OCI-LY3 (cell line): ENCODE measurements around the gene IL13.

Source experiments
- H2AFZ ChIP-seq: fragments of 200-600, 300-600 bp; shearing (Covaris generic); 2 replicates; pipeline ENCODE4 v1.6.0; 2014; ENCODE audit warnings: antibody characterized with exemption, low read depth, low read length
- H3K27ac ChIP-seq: fragments of 200-600, 300-600 bp; sonication (generic); 2 replicates; pipeline ENCODE4 v1.5.1; 2014; ENCODE audit warnings: mild to moderate bottlenecking, low read length, moderate library complexity, mixed read lengths
- H3K27me3 ChIP-seq: fragments of 200-600, 300-600 bp; sonication (generic); 2 replicates; pipeline ENCODE4 v1.6.1; 2014; ENCODE audit warnings: low read depth, low read length, mixed read lengths
- H3K36me3 ChIP-seq: fragments of 200-600, 300-600 bp; sonication (generic); replicated peaks from 2 replicates; pipeline ENCODE3; 2014; ENCODE audit warnings: low read depth, low read length, mixed read lengths
- H3K4me1 ChIP-seq: fragments of 300-600, 200-600 bp; sonication (generic); 2 replicates; pipeline ENCODE4 v1.6.1; 2014; ENCODE audit warnings: low read length, mixed read lengths
- H3K4me2 ChIP-seq: fragments of 200-600, 300-600 bp; sonication (generic); 2 replicates; pipeline ENCODE4 v1.6.1; 2014; ENCODE audit warnings: low read length, mixed read lengths
- H3K4me3 ChIP-seq: fragments of 300-600, 200-600 bp; sonication (generic); 2 replicates; pipeline ENCODE4 v1.5.1; 2014; ENCODE audit warnings: antibody characterized with exemption, mild to moderate bottlenecking, low read length, moderate library complexity
- H3K79me2 ChIP-seq: fragments of 300-600, 200-600 bp; shearing (Covaris generic); 2 replicates; pipeline ENCODE4 v1.6.1; 2014; ENCODE audit warnings: mild to moderate bottlenecking, low read length, mixed read lengths
- H3K9ac ChIP-seq: fragments of 300-600, 200-600 bp; shearing (Covaris generic); 2 replicates; pipeline ENCODE4 v1.6.0; 2014; ENCODE audit warnings: mild to moderate bottlenecking, low read length, moderate library complexity
- H3K9me3 ChIP-seq: fragments of 200-600, 300-600 bp; shearing (Covaris generic); 2 replicates; pipeline ENCODE4 v1.6.1; 2014; ENCODE audit warnings: low read length, mixed read lengths; ENCODE audit not compliant: insufficient read depth
- H4K20me1 ChIP-seq: fragments of 200-600, 300-600 bp; sonication (generic); 2 replicates; pipeline ENCODE4 v1.6.1; 2016; ENCODE audit warnings: low read length, mixed read lengths; ENCODE audit not compliant: insufficient read depth
- EZH2phosphoT487 ChIP-seq: fragments of 200-600 bp; shearing (Covaris generic); IDR thresholded peaks from 2 replicates; pipeline ENCODE4 v1.6.1; 2018; ENCODE audit warnings: antibody characterized with exemption, mixed run types, low read depth
- TF ChIP-seq, protein P1 (sequence below): fragments of 200-600, 300-600 bp; sonication (generic); IDR thresholded peaks from 2 replicates; pipeline ENCODE4 v1.5.1; 2014; ENCODE audit warnings: antibody characterized with exemption, low read length, low read depth

Gene IL13

DNA sequence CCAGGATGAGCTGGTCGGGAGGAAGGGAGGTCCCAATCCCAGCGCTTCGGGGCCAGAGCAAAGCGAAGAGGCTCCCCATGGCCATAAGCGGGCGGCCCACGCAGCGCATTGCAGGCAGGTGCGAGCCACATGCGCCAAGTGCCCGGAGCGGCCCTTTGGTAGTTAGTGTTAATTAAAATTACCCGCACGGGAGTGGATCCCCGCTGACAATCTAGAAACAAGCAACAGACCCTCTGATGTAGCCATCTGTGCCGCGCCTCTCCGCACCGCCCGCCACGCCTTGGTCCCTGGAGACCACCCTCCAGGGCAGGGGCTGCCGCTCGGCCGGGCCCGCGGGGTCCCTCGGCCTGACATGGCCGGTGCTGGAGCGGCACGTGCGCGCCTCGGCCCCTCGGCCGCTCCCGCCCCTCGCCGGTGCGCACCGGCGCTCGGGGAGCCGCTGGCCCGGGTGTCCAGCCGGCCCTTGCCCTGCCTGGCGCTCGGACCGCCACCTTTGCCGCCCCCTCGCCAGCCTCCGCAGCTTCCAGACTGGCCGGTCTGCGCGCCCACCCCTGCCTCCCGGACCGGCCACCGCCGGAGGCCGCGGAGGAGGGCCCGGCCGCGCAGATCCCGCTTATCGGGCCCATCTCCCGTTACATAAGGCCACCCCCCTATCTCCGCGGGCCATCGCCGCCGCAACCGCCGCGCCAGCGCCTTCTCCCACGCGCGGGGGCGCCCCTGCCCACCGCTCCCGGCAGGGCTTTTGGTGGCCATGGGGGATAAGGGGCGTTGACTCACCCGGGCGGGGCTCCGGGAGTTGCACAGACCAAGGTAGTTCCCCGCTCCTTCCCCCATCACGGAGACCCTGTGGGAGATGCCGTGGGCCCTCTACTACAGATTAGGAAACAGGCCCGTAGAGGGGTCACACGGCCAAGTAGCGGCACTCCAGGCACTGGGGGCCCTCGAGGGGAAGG, 1.9 kb upstream of the IL13 start:
- Histone ChIP-seq H4K20me1 (no peaks in the 10 kb centered on the region), H3K36me3 (no peaks in the 10 kb centered on the region), H3K4me1 (peaks cover 5% of the 10 kb centered on the region; the same call in 1 of the 2 replicates), H3K9ac (no peak overlapping the region), H3K4me3 (no peak overlapping the region), H3K4me2 (no peak overlapping the region), H3K9me3 (no peaks in the 10 kb centered on the region), H3K27me3 (no peaks in the 10 kb centered on the region), H2AFZ (no peak overlapping the region), H3K27ac (no peak overlapping the region), H3K79me2 (no peaks in the 10 kb centered on the region)
- TF ChIP-seq, protein P1, sequence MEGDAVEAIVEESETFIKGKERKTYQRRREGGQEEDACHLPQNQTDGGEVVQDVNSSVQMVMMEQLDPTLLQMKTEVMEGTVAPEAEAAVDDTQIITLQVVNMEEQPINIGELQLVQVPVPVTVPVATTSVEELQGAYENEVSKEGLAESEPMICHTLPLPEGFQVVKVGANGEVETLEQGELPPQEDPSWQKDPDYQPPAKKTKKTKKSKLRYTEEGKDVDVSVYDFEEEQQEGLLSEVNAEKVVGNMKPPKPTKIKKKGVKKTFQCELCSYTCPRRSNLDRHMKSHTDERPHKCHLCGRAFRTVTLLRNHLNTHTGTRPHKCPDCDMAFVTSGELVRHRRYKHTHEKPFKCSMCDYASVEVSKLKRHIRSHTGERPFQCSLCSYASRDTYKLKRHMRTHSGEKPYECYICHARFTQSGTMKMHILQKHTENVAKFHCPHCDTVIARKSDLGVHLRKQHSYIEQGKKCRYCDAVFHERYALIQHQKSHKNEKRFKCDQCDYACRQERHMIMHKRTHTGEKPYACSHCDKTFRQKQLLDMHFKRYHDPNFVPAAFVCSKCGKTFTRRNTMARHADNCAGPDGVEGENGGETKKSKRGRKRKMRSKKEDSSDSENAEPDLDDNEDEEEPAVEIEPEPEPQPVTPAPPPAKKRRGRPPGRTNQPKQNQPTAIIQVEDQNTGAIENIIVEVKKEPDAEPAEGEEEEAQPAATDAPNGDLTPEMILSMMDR: no peak
- no peak for TF ChIP-seq EZH2phosphoT487

DNA sequence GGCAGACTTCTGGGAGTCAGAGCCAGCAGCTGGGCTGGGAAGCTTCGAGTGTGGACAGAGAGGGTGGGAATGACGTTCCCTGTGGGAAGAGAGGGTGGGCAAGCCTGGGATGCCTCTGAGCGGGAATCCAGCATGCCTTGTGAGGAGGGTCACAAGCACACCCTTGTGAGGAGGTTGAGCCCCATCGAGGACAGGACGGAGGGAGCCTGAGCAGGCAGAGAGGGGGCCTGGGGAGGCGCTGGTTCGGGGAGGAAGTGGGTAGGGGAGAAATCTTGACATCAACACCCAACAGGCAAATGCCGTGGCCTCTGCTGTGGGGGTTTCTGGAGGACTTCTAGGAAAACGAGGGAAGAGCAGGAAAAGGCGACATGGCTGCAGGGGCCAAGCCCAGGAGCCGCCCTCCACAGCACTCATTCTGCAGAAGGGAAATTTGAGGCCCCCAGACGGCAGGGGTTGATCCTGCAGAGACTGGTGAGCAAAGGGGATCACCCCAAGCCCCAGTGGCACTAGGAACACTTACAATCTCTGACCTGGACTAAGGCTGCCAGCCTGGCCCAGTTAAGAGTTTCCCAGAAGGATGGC, 1.1 kb upstream of the IL13 start:
- TF ChIP-seq, protein P1: no peak
- TF ChIP-seq EZH2phosphoT487: no peak
- Histone ChIP-seq H3K27me3 (no peaks in the 10 kb centered on the region), H3K4me2 (no peak overlapping the region)

DNA sequence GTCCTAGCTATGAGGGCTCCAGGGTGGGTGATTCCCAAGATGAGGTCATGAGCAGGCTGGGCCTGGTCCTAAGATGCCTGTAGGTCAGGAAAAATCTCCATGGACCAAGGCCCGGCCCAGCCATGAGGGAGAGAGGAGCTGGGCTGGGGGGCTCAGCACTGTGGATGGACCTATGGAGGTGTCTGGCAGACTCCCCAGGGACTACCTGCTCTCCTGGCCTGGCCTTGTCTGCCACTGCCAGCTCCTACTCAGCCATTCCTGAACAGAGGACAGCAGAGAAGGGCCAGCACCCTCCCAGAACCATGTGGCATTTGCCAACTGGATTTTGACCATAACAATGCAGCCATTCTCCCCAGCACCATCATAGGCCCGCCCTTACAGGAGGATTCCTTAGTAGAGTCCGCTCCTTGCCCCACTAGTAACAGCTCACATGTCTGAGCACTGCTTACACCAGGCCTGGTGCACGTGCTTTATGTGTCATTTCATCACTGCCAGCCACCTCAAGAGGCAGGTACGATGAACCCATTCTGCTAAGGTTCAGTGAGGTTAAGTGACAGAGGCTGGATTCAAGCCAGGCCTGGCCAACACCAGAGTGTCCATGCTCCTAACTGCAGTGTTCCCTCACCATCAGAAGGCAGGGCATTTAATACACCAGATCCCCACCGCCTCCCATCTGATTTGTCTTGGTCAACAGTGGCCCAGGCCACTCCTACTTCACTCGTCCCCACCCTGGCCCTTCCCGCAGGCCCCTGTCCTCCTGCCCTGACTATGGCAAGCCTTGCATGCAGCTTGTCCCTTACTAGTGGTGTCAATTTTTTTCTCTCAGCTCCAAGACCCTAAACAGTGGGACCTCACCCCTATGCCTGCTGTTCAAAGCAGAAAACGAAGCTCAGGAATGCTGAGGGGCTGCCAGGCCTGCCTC, 669 bp downstream of the IL13 start:
- Histone ChIP-seq H3K4me3 (no peak overlapping the region), H3K27ac (no peak overlapping the region), H3K36me3 (no peaks in the 10 kb centered on the region), H3K4me1 (peaks cover 13% of the 10 kb centered on the region), H3K79me2 (no peaks in the 10 kb centered on the region), H3K4me2 (no peak overlapping the region), H3K9me3 (no peaks in the 10 kb centered on the region), H3K27me3 (no peaks in the 10 kb centered on the region), H3K9ac (no peak overlapping the region), H4K20me1 (no peaks in the 10 kb centered on the region), H2AFZ (no peak overlapping the region)
- no peak for TF ChIP-seq EZH2phosphoT487
- TF ChIP-seq, protein P1: no peak

More for the DNA sequence above, 1.1 kb upstream of the IL13 start:
- Histone ChIP-seq H3K9me3 (no peaks in the 10 kb centered on the region), H3K4me1 (peaks cover 5% of the 10 kb centered on the region; the same call in 1 of the 2 replicates), H3K9ac (no peak overlapping the region), H3K4me3 (no peak overlapping the region), H4K20me1 (no peaks in the 10 kb centered on the region), H3K36me3 (no peaks in the 10 kb centered on the region), H3K27ac (no peak overlapping the region), H3K79me2 (no peaks in the 10 kb centered on the region), H2AFZ (no peak overlapping the region)
